Nephron progenitor cell (in vitro differentiated cells): ENCODE measurements around the gene GRID2.

Experiments used
- DNase-seq: peaks from one replicate; pipeline ENCODE4 v3.0.0; 2021
- H3K27ac Mint-ChIP-seq: 2 replicates; pipeline ENCODE4 v1.8.0; 2021; ENCODE audit warnings: mild to moderate bottlenecking, moderate library complexity, mixed read lengths
- H3K27me3 Mint-ChIP-seq: 2 replicates; pipeline ENCODE4 v1.8.0; 2021; ENCODE audit warnings: mild to moderate bottlenecking, low read depth, mixed read lengths; ENCODE audit not compliant: poor library complexity
- H3K36me3 Mint-ChIP-seq: 2 replicates; pipeline ENCODE4 v1.8.0; 2021; ENCODE audit warnings: low read depth, mixed read lengths
- H3K4me1 Mint-ChIP-seq: 2 replicates; pipeline ENCODE4 v1.8.0; 2021; ENCODE audit warnings: mixed read lengths
- H3K4me3 Mint-ChIP-seq: 2 replicates; pipeline ENCODE4 v1.8.0; 2021; ENCODE audit warnings: mild to moderate bottlenecking, moderate library complexity, mixed read lengths
- H3K9me3 Mint-ChIP-seq: 2 replicates; pipeline ENCODE4 v1.8.0; 2021; ENCODE audit warnings: mild to moderate bottlenecking, moderate library complexity, mixed read lengths
- TF ChIP-seq, protein P1 (sequence below): fragments of 200-600 bp; sonication (generic); IDR thresholded peaks from 2 replicates; pipeline ENCODE4 v1.5.0; 2021; ENCODE audit warnings: antibody characterized with exemption

GRID2 gene

DNA sequence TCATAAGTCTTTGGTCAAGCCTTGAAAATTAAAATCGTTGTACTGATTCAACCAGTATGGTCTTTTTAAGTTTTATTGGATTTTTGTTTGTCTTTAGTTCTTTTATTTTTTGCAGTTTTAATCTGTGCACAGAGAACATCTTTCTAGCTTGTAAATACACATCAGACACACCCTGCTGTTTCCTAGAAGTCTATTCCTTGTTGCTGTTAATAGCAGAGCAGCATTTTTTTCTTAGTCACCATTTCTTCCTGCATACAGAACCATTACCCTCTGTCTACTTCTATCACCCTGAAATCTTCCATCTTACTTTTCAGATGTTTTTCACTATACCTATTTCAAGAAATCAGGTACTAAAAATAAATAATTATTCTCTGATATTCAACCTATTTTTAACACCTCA, 375.4 kb downstream of the GRID2 start:
- Mint-ChIP-seq H3K27ac (no peak overlapping the region), H3K4me3 (no peak overlapping the region), H3K9me3 (no peaks in the 10 kb centered on the region), H3K36me3 (no peaks in the 10 kb centered on the region), H3K4me1 (no peaks in the 10 kb centered on the region), H3K27me3 (peaks cover 3% of the 10 kb centered on the region)
- TF ChIP-seq, protein P1, sequence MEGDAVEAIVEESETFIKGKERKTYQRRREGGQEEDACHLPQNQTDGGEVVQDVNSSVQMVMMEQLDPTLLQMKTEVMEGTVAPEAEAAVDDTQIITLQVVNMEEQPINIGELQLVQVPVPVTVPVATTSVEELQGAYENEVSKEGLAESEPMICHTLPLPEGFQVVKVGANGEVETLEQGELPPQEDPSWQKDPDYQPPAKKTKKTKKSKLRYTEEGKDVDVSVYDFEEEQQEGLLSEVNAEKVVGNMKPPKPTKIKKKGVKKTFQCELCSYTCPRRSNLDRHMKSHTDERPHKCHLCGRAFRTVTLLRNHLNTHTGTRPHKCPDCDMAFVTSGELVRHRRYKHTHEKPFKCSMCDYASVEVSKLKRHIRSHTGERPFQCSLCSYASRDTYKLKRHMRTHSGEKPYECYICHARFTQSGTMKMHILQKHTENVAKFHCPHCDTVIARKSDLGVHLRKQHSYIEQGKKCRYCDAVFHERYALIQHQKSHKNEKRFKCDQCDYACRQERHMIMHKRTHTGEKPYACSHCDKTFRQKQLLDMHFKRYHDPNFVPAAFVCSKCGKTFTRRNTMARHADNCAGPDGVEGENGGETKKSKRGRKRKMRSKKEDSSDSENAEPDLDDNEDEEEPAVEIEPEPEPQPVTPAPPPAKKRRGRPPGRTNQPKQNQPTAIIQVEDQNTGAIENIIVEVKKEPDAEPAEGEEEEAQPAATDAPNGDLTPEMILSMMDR, result no peak
- DNase-seq, result no peak

DNA sequence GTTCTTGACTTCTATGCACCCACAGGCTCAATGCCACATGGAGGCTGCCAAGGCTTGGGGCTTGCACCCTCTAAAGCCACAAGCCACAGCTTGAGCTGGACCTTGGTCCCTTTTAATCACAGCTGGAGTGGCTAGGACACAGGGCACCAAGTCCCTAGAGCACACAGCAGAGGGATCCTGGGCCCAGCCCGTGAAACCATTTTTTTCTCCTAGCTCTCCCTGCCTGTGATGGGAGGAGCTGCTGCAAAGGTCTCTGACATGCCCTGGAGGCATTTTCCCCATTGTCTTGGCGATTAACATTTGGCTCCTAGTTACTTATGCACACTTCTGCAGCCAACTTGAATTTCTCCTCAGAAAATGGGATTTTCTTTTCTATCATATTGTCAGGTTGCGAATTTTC, 410.9 kb downstream of the GRID2 start:
- no peak for DNase-seq
- Mint-ChIP-seq H3K4me3 (no peak overlapping the region), H3K4me1 (no peaks in the 10 kb centered on the region), H3K27me3 (peaks cover 2% of the 10 kb centered on the region), H3K9me3 (no peaks in the 10 kb centered on the region), H3K36me3 (no peaks in the 10 kb centered on the region), H3K27ac (no peak overlapping the region)
- TF ChIP-seq, protein P1, result no peak

DNA sequence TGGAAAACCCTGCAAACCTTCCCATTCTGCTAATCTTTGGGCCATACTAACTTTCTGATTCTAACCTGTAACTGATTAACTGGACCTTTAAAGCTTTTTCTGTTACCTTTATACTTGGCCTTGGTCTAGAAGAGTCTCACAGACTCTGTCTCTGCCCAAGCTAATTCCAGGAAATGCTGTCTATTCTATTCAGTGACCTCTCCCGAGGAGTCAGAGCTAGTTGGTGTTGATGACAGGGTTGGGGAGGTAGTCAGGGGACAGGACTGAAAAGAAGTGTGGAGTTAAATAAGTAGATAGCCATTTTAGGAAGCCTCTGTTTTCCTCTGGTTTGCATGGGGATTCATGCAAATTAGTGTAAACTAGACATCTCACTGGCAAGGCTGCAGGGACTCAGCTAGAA, 429.5 kb downstream of the GRID2 start:
- Mint-ChIP-seq H3K36me3 (no peaks in the 10 kb centered on the region), H3K4me1 (no peaks in the 10 kb centered on the region), H3K27me3 (no peaks in the 10 kb centered on the region), H3K27ac (no peak overlapping the region), H3K4me3 (no peak overlapping the region), H3K9me3 (no peaks in the 10 kb centered on the region)
- no peak for DNase-seq
- TF ChIP-seq, protein P1, result no peak

DNA sequence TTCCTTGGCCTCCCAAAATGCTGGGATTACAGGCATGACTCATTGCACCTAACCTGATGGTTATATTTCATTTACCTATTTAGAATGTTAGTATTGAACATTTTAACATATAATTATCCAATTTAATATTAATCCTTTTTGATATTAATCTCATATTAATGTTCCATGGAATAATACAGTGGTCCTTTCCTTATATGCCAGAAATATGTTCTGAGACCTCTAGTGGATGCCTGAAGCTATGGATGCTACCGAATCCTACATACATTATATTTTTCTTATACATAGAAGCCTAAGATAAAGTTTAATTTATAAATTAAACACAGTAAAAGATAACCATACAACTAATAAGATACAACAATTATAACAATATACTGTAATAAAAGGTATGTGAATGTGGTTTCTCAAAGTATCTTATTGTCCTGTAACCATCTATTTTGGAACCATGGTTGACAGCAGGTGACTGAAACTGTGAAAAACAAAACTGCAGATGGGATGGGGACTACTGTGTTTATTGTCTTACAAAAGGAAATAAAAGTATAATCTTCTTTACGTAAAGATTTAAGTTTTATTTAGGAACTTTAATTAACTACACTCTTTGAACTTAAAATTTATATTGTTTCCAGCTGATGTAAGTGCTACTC, 431.4 kb downstream of the GRID2 start:
- TF ChIP-seq, protein P1, result no peak
- H3K27me3 Mint-ChIP-seq, result no peaks in the 10 kb centered on the region
- no peaks in the 10 kb centered on the region for H3K4me1 Mint-ChIP-seq
- no peaks in the 10 kb centered on the region for H3K36me3 Mint-ChIP-seq
- no peaks in the 10 kb centered on the region for H3K9me3 Mint-ChIP-seq
- no peak overlapping the region for H3K4me3 Mint-ChIP-seq
- no peak overlapping the region for H3K27ac Mint-ChIP-seq
- no peak for DNase-seq

DNA sequence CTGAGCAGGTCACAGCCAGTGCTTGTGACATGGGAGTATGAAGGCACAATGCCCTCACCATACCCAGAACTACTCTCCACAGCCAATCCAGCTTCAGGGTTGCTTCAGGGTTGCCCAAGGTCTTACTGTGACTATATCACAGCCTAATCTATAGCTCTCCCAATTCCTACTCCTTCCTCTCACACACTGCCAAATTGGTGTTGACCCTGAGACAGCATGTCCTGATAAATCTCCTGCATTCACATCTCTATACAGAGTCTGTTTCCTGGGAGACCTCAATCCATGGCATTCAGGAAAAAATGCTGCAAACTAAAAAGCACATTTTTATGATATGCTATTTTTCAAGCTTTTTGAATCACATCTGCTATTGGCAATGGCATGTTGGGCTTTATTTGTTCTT, 456.7 kb downstream of the GRID2 start:
- H3K4me1 Mint-ChIP-seq, result no peaks in the 10 kb centered on the region
- no peaks in the 10 kb centered on the region for H3K36me3 Mint-ChIP-seq
- no peak overlapping the region for H3K27ac Mint-ChIP-seq
- H3K9me3 Mint-ChIP-seq, result no peaks in the 10 kb centered on the region
- DNase-seq, result no peak
- TF ChIP-seq, protein P1, result no peak
- no peak overlapping the region for H3K4me3 Mint-ChIP-seq
- H3K27me3 Mint-ChIP-seq, result no peaks in the 10 kb centered on the region

DNA sequence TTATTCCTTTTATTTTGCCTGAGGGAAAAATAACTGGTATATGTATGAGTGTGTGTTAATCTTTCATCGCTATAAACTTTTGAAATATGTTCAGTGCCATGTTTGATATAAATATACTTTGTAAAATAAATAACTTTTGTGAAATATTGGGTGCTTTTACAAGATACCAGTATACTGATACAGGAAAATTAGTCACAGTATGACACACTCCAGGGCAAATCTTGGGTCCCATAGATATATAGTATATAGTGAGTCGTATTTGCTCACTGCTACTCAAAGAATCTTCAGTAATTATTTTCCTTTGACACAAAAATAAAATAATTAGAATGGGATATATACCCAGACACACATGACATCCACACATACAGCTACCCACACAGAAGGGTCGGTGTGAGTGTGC, 472.3 kb downstream of the GRID2 start:
- no peaks in the 10 kb centered on the region for H3K4me1 Mint-ChIP-seq
- no peak overlapping the region for H3K4me3 Mint-ChIP-seq
- DNase-seq, result no peak
- H3K36me3 Mint-ChIP-seq, result no peaks in the 10 kb centered on the region
- H3K9me3 Mint-ChIP-seq, result no peaks in the 10 kb centered on the region
- no peak overlapping the region for H3K27ac Mint-ChIP-seq
- TF ChIP-seq, protein P1, result no peak
- H3K27me3 Mint-ChIP-seq, result peaks cover 2% of the 10 kb centered on the region
